Esophagus muscularis mucosa (tissue), 4 donors: ENCODE measurements around the gene TCF7L2. TPM values are rescaled to one million over a fixed set of nuclear protein-coding genes. Genes with fewer than 3 reads are reported as not detected.

Source experiments
- DNase-seq: peaks from one replicate; pipeline ENCODE4 v3.0.0-alpha.2; 2017; ENCODE audit errors: extremely low spot score
- H3K27ac ChIP-seq, 4 donors: fragments of 200-600 bp; sonication (generic); replicated peaks in 1 of 4; 1 replicate in 3 of 4; 2 replicates in 1 of 4; pipeline ENCODE4 v1.5.1; 2016 to 2019; ENCODE audit warnings: mild to moderate bottlenecking in 1 of 4
- H3K27me3 ChIP-seq, 4 donors: fragments of 200-600 bp; sonication (generic); one replicate each; pipeline versions ENCODE4 v1.5.1 to v1.6.0; 2016 to 2019
- H3K36me3 ChIP-seq, 4 donors: fragments of 200-600 bp; sonication (generic); one replicate each; pipeline ENCODE4 v1.5.1; 2016 to 2019
- H3K4me1 ChIP-seq, 4 donors: fragments of 200-600 bp; sonication (generic); one replicate each; pipeline ENCODE4 v1.5.1; 2016 to 2019
- H3K4me3 ChIP-seq, 4 donors: fragments of 200-600 bp; sonication (generic); 1 replicate in 2 of 4; 2 replicates in 2 of 4; pipeline ENCODE4 v1.5.1; 2016 to 2019; ENCODE audit warnings: mild to moderate bottlenecking in 4 of 4, moderate library complexity in 1 of 4
- H3K9me3 ChIP-seq, 4 donors: fragments of 200-600 bp; sonication (generic); 1 replicate in 3 of 4; 2 replicates in 1 of 4; pipeline ENCODE4 v1.5.1; 2016 to 2019
- EP300 ChIP-seq: sonication (generic); formaldehyde crosslinking; IDR thresholded peaks from one replicate; pipeline ENCODE4 v1.6.1; 2017; ENCODE audit warnings: antibody characterized with exemption
- POLR2A ChIP-seq: fragments of 450-650 bp; IDR thresholded peaks from one replicate; pipeline ENCODE4 v1.6.1; 2017; ENCODE audit warnings: antibody characterized with exemption, moderate library complexity, mild to moderate bottlenecking, low read depth
- POLR2AphosphoS5 ChIP-seq, 2 donors: sonication (generic); formaldehyde crosslinking; IDR thresholded peaks; one replicate each; pipeline ENCODE4 v1.6.1; 2017; ENCODE audit warnings: antibody characterized with exemption in 2 of 2
- WGBS: methylation state at CpG from one replicate; pipeline ENCODE4 v1.1.5; 2018; 5-methylcytosine and 5-hydroxymethylcytosine counted together
- intact Hi-C: fragments of 100-400 bp; cut with DNase I; formaldehyde crosslinking; loops from one replicate; pipeline ENCODE4 v1.15.1; 2023
- total RNA-seq, 4 donors: library from RNA; depleted of rRNA; stranded (reverse); fragments of >200 nt; gene quantifications; one replicate each; pipeline versions ENCODE4 v1.1.0 to v1.2.1, GENCODE V29; 2016
- TF ChIP-seq, protein P1 (sequence below), 3 experiments: fragments of 200-600 bp in 2 of 3; fragments of 450-650 bp in 1 of 3; sonication (generic) in 2 of 3; IDR thresholded peaks; one replicate each; pipeline ENCODE4 v1.5.1; 2017 to 2019; ENCODE audit warnings: antibody characterized with exemption in 3 of 3, mild to moderate bottlenecking in 2 of 3, moderate library complexity in 1 of 3

The TCF7L2 gene
- total RNA-seq, 4 donors from 2014 or later = 7.8 to 24.1 (median 19.2) TPM

DNA sequence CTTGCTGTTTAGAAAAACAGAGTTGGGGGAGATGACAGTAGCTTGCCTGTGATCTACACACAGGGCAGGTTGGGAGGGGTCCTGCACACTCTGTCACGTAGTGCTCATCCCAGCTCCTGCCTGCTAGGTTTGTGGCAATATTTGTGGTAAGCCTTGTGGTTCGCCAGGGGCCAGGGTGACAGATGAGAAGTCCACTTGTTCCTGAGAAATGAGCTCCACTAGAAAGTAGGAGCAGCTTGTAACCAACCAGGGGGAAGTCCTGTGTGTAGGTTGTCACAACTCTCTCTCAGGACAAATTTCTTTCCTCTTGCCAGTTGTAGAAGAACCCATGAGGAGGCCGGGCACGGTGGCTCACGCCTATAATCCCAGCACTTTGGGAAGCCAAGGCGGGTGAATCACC is 147.0 kb downstream of the TCF7L2 start:
- Histone ChIP-seq H3K36me3 (peaks cover 0 to 5% (median 0%) of the 10 kb centered on the region in 4 donors), H3K4me1 (peaks cover 16 to 56% (median 44%) of the 10 kb centered on the region in 4 donors), H3K27me3 (no peaks in the 10 kb centered on the region), H3K27ac (peak overlapping the region; percentile 59 to 75 (median 64)), H3K4me3 (no peak overlapping the region), H3K9me3 (no peaks in the 10 kb centered on the region)
- TF ChIP-seq EP300 (no peak), POLR2AphosphoS5 (IDR thresholded peaks at IDR 0.05) (no peak), POLR2A (no peak)
- TF ChIP-seq, protein P1, sequence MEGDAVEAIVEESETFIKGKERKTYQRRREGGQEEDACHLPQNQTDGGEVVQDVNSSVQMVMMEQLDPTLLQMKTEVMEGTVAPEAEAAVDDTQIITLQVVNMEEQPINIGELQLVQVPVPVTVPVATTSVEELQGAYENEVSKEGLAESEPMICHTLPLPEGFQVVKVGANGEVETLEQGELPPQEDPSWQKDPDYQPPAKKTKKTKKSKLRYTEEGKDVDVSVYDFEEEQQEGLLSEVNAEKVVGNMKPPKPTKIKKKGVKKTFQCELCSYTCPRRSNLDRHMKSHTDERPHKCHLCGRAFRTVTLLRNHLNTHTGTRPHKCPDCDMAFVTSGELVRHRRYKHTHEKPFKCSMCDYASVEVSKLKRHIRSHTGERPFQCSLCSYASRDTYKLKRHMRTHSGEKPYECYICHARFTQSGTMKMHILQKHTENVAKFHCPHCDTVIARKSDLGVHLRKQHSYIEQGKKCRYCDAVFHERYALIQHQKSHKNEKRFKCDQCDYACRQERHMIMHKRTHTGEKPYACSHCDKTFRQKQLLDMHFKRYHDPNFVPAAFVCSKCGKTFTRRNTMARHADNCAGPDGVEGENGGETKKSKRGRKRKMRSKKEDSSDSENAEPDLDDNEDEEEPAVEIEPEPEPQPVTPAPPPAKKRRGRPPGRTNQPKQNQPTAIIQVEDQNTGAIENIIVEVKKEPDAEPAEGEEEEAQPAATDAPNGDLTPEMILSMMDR (IDR thresholded peaks at IDR 0.05) = no peak
- WGBS = 69% methylated on average over 4 of the region's 6 CpGs
- no peak for DNase-seq
- intact Hi-C loops = no loop called here

DNA sequence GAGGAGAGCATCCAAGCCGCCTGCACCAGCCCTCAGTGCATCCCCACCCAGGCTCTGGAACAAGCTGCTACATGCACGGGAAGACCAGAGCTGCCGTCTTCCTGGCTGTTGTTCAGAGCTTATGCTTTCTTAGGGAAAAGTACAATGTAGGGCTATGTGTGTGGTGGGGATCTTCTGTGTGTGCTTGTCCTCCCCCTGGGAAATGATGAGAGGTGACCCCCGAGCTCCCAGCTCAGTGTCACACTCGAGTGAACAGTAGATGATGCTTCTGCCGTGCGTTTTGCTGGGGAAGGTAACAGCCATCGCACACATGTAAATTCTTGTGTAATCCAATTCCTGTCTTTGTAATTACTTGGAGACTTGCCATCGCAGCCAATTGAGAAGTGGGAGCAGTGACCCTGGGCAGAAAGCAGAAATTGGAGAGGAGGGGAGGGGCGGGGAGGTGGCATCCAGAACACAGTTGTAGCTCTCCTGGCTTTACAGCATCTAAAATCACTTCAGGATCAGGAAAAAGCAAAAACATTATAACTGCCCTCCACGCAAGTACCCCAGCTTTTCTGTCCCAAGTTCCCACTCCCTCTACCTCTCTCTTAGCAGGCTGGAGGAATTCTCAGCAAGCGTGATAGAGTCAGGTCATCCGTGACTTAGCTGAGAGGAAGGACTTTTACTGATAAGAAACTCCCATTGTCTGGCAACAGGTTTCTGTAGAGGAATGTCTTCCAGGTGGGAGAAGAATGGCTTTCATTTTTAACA is 149.6 kb downstream of the TCF7L2 start:
- Histone ChIP-seq H3K27me3 (no peaks in the 10 kb centered on the region), H3K4me3 (no peak overlapping the region), H3K36me3 (peaks cover 0 to 5% (median 0%) of the 10 kb centered on the region in 4 donors), H3K4me1 (peaks cover 15 to 59% (median 48%) of the 10 kb centered on the region in 4 donors), H3K9me3 (no peaks in the 10 kb centered on the region), H3K27ac (no peak overlapping the region)
- intact Hi-C loops = no loop called here
- no peak for TF ChIP-seq EP300
- TF ChIP-seq, protein P1 (IDR thresholded peaks at IDR 0.05) = no peak
- no peak for TF ChIP-seq POLR2A
- no peak for TF ChIP-seq POLR2AphosphoS5 (IDR thresholded peaks at IDR 0.05)
- 56% methylated on average over 13 of the region's 13 CpGs for WGBS
- no peak for DNase-seq

DNA sequence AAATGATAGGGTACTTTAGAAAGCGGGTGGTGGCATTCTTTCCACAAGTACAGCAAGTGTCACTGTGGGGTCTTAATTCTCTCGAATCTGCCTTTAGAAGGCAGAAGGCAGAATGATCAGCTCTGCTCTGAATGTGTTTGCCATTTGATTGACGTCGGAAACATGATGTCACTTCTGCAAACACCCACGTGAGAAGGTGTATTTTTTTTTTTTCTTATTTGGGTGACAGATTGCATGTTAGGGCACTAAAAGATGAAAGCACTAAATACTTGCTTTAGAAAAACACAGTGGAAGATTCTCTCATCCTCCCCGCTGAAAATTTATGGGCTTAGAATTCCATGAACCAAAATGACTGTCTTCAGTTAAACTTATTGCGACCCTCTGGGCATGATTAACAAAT is 150.2 kb downstream of the TCF7L2 start:
- no peak for DNase-seq
- H3K9me3 ChIP-seq = no peaks in the 10 kb centered on the region
- TF ChIP-seq POLR2AphosphoS5 (IDR thresholded peaks at IDR 0.05) (no peak), EP300 (no peak), POLR2A (no peak)
- TF ChIP-seq, protein P1 (IDR thresholded peaks at IDR 0.05) = no peak
- peaks cover 0 to 5% (median 0%) of the 10 kb centered on the region in 4 donors for H3K36me3 ChIP-seq
- 89% methylated on average over 7 of the region's 7 CpGs for WGBS
- H3K27ac ChIP-seq = no peak overlapping the region
- intact Hi-C loops = no loop called here
- H3K4me1 ChIP-seq = peaks cover 16 to 66% (median 55%) of the 10 kb centered on the region in 4 donors
- H3K4me3 ChIP-seq = no peak overlapping the region
- H3K27me3 ChIP-seq = no peaks in the 10 kb centered on the region

DNA sequence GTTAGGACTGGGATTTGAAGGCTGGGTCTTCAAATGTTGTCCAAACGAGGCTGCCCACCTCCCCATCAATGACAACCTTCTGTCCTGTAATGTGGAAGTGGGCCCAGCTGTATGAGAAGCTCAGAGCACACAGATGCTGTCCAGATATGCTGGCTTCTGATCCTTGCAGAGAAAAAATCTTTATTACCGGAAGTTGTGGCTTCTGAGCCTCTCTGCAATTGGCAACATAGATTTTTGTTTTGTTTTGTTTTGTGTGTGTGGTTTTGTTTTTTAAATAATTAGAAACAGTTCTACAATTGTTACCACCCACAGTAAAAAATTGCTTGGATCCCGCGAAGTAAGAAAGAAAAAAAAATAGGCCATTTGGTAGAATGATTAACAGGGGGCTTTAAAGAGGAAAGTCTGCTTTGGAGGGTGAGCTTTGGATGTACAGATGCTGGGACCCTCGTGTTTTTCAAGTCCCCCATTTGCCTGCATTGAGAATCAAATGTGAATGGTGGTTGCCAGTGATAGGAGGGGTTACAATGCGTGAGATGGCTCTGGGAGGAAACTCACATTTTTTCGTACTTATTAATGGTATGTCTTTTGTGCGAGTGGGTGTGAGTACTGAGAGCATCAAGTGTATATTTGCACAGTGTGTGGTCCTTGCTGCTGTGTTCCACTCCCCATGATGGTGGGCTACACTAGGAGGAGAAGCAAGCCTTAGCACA is 153.2 kb downstream of the TCF7L2 start:
- H3K27ac ChIP-seq = no peak overlapping the region

More for the DNA sequence above, 153.2 kb downstream of the TCF7L2 start:
- Histone ChIP-seq H3K27me3 (no peaks in the 10 kb centered on the region), H3K36me3 (peaks cover 0 to 5% (median 0%) of the 10 kb centered on the region in 4 donors), H3K9me3 (no peaks in the 10 kb centered on the region), H3K4me1 (peaks cover 16 to 64% (median 57%) of the 10 kb centered on the region in 4 donors), H3K4me3 (no peak overlapping the region)
- TF ChIP-seq POLR2A = no peak
- TF ChIP-seq, protein P1 (IDR thresholded peaks at IDR 0.05) = no peak
- no peak for TF ChIP-seq EP300
- TF ChIP-seq POLR2AphosphoS5 (IDR thresholded peaks at IDR 0.05) = no peak
- no peak for DNase-seq
- WGBS = 76% methylated on average over 8 of the region's 8 CpGs
- intact Hi-C loops = no loop called here
